Esophagus squamous epithelium (tissue), 4 donors: Measurements from ENCODE around the gene ERVK3-1.

ENCODE experiments used
- POLR2A ChIP-seq, 4 donors: fragments of 450-650 bp; IDR thresholded peaks; one replicate each; pipeline ENCODE4 v1.6.1; 2017; ENCODE audit warnings: antibody characterized with exemption in 4 of 4, mild to moderate bottlenecking in 4 of 4, moderate library complexity in 3 of 4
- TF ChIP-seq, protein P1 (sequence below), 6 experiments: fragments of 450-650 bp in 4 of 6; fragments of 200-600 bp in 2 of 6; sonication (generic) in 2 of 6; IDR thresholded peaks; one replicate each; pipeline ENCODE4 v1.5.1; 2016 to 2019; ENCODE audit warnings: antibody characterized with exemption in 6 of 6, mild to moderate bottlenecking in 4 of 6, moderate library complexity in 4 of 6

DNA sequence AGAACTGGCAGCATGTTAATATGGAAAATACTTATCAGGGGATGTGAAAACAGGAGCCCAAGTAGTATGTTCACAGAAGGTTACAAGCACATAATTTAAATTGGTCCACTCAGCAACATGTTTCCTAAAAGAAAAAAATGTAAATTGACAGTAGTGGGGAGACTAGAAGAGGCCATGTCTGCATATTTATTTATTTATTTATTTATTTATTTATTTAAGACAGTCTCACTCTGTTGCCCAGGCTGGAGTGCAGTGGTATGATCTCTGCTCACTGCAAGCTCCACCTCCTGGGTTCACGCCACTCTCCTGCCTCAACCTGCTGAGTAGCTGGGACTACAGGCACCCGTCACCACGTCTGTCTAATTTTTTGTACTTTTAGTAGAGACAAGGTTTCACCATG, 40.1 kb upstream of the ERVK3-1 start:
- TF ChIP-seq, protein P1, sequence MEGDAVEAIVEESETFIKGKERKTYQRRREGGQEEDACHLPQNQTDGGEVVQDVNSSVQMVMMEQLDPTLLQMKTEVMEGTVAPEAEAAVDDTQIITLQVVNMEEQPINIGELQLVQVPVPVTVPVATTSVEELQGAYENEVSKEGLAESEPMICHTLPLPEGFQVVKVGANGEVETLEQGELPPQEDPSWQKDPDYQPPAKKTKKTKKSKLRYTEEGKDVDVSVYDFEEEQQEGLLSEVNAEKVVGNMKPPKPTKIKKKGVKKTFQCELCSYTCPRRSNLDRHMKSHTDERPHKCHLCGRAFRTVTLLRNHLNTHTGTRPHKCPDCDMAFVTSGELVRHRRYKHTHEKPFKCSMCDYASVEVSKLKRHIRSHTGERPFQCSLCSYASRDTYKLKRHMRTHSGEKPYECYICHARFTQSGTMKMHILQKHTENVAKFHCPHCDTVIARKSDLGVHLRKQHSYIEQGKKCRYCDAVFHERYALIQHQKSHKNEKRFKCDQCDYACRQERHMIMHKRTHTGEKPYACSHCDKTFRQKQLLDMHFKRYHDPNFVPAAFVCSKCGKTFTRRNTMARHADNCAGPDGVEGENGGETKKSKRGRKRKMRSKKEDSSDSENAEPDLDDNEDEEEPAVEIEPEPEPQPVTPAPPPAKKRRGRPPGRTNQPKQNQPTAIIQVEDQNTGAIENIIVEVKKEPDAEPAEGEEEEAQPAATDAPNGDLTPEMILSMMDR (IDR thresholded peaks at IDR 0.05), result no peak
- TF ChIP-seq POLR2A (IDR thresholded peaks at IDR 0.05), result no peak
